ENCODE measurements around the gene KCNH1.

DNA sequence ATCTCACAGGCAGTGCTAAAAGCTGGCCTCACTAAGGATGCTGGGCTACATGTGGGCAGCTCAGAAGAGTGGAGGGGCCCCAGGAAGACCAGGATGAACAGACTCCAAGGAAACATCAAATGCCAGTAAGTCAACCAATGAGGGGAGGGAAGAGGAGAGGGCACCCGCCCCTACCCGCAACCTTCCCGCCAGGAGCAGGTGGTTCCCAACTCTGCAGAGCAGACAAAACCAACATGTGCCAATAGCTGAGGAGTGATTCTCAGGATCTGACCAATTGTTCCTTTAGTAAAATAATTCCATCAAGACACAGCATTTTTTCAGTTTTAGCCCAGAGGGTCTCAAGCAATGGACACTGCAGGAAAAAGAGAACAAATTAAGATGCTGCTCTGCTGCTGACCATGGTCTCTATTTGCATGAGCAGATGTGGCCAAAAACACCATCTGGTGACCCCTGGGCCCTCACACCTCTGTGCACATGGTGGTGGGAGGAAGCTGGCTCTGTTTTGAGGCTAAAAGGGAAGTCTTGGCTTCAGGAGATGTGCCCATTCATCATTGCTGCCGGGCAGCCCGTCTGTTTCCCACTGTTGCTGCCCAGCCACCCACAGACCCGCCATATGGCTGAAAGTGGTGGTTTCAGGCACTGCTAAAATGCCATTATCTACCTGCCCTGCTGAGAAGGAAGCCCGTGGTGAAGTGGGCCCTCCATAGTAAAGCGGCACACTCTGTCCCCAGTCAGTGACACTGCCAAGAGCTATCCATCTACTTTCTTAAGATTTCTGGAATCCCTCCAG is 231.8 kb downstream of the KCNH1 start:
- TF ChIP-seq, protein P1, sequence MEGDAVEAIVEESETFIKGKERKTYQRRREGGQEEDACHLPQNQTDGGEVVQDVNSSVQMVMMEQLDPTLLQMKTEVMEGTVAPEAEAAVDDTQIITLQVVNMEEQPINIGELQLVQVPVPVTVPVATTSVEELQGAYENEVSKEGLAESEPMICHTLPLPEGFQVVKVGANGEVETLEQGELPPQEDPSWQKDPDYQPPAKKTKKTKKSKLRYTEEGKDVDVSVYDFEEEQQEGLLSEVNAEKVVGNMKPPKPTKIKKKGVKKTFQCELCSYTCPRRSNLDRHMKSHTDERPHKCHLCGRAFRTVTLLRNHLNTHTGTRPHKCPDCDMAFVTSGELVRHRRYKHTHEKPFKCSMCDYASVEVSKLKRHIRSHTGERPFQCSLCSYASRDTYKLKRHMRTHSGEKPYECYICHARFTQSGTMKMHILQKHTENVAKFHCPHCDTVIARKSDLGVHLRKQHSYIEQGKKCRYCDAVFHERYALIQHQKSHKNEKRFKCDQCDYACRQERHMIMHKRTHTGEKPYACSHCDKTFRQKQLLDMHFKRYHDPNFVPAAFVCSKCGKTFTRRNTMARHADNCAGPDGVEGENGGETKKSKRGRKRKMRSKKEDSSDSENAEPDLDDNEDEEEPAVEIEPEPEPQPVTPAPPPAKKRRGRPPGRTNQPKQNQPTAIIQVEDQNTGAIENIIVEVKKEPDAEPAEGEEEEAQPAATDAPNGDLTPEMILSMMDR (IDR thresholded peaks at IDR 0.05) = no peak
- no peak for TF ChIP-seq POLR2A (IDR thresholded peaks at IDR 0.05)
- no peak for TF ChIP-seq EP300 (IDR thresholded peaks at IDR 0.05)
